ENCODE data around the gene FGGY. TPM values are rescaled to one million over a fixed set of nuclear protein-coding genes. Genes with fewer than 3 reads are reported as not detected.

FGGY gene
- total RNA-seq, 1 experiment from 2014 or later = 14.6 TPM

DNA sequence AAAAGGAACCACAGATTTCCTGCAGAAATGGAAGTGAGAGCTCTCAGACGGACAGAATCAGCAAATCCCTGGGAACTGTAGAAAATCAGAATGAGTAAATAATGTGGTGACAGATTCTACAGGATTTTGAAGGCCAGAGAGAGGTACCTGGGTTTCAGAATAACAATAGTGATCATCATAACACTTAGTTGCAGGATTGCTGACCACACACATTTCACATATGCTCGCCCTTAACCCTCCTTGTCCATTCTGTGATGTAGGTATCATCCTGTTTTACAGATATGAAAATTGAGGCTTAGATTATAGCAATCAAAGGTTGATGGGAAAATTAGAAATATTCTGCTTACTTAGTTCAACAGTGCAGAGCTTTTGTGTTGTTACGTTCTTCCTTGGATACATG lies 419.9 kb downstream of the FGGY start:
- TF ChIP-seq, protein P1, sequence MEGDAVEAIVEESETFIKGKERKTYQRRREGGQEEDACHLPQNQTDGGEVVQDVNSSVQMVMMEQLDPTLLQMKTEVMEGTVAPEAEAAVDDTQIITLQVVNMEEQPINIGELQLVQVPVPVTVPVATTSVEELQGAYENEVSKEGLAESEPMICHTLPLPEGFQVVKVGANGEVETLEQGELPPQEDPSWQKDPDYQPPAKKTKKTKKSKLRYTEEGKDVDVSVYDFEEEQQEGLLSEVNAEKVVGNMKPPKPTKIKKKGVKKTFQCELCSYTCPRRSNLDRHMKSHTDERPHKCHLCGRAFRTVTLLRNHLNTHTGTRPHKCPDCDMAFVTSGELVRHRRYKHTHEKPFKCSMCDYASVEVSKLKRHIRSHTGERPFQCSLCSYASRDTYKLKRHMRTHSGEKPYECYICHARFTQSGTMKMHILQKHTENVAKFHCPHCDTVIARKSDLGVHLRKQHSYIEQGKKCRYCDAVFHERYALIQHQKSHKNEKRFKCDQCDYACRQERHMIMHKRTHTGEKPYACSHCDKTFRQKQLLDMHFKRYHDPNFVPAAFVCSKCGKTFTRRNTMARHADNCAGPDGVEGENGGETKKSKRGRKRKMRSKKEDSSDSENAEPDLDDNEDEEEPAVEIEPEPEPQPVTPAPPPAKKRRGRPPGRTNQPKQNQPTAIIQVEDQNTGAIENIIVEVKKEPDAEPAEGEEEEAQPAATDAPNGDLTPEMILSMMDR (conservative IDR thresholded peaks at IDR 0.05) = no peak
- no peak overlapping the region for H3K27ac Mint-ChIP-seq
- no peaks in the 10 kb centered on the region for H4K20me1 ChIP-seq (ENCODE audit: control insufficient read depth, insufficient read depth, insufficient read length)
- no peak overlapping the region for H2BK12ac ChIP-seq (ENCODE audit: insufficient read length, low read depth, low read length)
- no peak overlapping the region for H3T11ph ChIP-seq (ENCODE audit: low read length)
- no peaks in the 10 kb centered on the region for H3K23me2 ChIP-seq (ENCODE audit: insufficient read length, low read depth, low read length, poor library complexity, severe bottlenecking)
- no peak overlapping the region for H3K4me3 Mint-ChIP-seq
- no CpG with 5 or more reads among the region's 3 CpGs for WGBS (ENCODE audit: extremely low coverage, insufficient read length, low lambda C conversion rate)
- no peak overlapping the region for H2BK15ac ChIP-seq (ENCODE audit: low read depth, low read length)
- H2BK5ac ChIP-seq (ENCODE audit: insufficient read length, low read length) = no peak overlapping the region
- no peak overlapping the region for H3K23ac ChIP-seq (ENCODE audit: insufficient read length, low read depth, low read length)
- no peak overlapping the region for H3K14ac ChIP-seq (ENCODE audit: insufficient read depth, low read length)
- H3K9ac ChIP-seq (ENCODE audit: extremely low read depth, insufficient read length, low read length) = no peak overlapping the region
- peaks cover 0 to 2% of the 10 kb centered on the region in 2 experiments; a peak in 2 of 5 replicates for H3K9me3 Mint-ChIP-seq
- no peaks in the 10 kb centered on the region for H3K27me3 Mint-ChIP-seq (ENCODE audit: low read depth)
- H4K5ac ChIP-seq (ENCODE audit: insufficient read length, low read depth, low read length) = no peak overlapping the region
- H3K79me2 ChIP-seq (ENCODE audit: insufficient read depth, low read length) = no peaks in the 10 kb centered on the region
- peaks cover 11 to 13% of the 10 kb centered on the region in 2 experiments for H3K4me1 Mint-ChIP-seq
- H3K79me1 ChIP-seq (ENCODE audit: insufficient read depth, low read depth, low read length, poor library complexity, severe bottlenecking) = no peaks in the 10 kb centered on the region
- no peak overlapping the region for H2BK120ac ChIP-seq (ENCODE audit: low read depth, low read length, poor library complexity, severe bottlenecking)
- H3K36me3 Mint-ChIP-seq (ENCODE audit: insufficient read depth in 1 of 3, low read depth in 3 of 3) = peaks cover 0 to 2% (median 0%) of the 10 kb centered on the region in 3 experiments; a peak in 2 of 7 replicates
- no peak overlapping the region for H2AK5ac ChIP-seq (ENCODE audit: insufficient read length, low read length)
- DNase-seq = no peak
- H3K4ac ChIP-seq (ENCODE audit: low read depth, low read length) = no peak overlapping the region
- no peak overlapping the region for H2AFZ ChIP-seq (ENCODE audit: low read length)
- H3K18ac ChIP-seq (ENCODE audit: insufficient read length, low read depth, low read length) = no peak overlapping the region
- H4K91ac ChIP-seq (ENCODE audit: insufficient read length, low read depth, low read length) = no peak overlapping the region
- H3K56ac ChIP-seq (ENCODE audit: insufficient read length, low read depth, low read length) = no peak overlapping the region
- no peaks in the 10 kb centered on the region for H3K27me3 ChIP-seq (ENCODE audit: insufficient read depth, low read length)
- H3K4me1 ChIP-seq (ENCODE audit: insufficient read depth, low read length) = no peaks in the 10 kb centered on the region; the same call in none of the 2 replicates
- H3K9me3 ChIP-seq (ENCODE audit: control insufficient read depth, low read depth, low read length) = no peaks in the 10 kb centered on the region
- no peak overlapping the region for H4K8ac ChIP-seq (replicated peaks; ENCODE audit: insufficient read length, low read depth, low read length)
- H3K27ac ChIP-seq (ENCODE audit: insufficient read length, low read depth, low read length) = no peak overlapping the region
- no peak overlapping the region for H3K4me2 ChIP-seq (ENCODE audit: insufficient read depth, insufficient read length, low read length)
- no peak overlapping the region for H2BK20ac ChIP-seq (ENCODE audit: low read depth, low read length, poor library complexity, severe bottlenecking)
